ENCODE results near the gene ZDHHC3. TPM values are rescaled to one million over a fixed set of nuclear protein-coding genes. Genes with fewer than 3 reads are reported as not detected.
A peak's percentile ranks its signal among the peaks of the same experiment; 100 is the strongest.

Gene ZDHHC3
- total and polyA plus RNA-seq, 9 donors = 28.6 to 81.2 (median 46.2) TPM

DNA sequence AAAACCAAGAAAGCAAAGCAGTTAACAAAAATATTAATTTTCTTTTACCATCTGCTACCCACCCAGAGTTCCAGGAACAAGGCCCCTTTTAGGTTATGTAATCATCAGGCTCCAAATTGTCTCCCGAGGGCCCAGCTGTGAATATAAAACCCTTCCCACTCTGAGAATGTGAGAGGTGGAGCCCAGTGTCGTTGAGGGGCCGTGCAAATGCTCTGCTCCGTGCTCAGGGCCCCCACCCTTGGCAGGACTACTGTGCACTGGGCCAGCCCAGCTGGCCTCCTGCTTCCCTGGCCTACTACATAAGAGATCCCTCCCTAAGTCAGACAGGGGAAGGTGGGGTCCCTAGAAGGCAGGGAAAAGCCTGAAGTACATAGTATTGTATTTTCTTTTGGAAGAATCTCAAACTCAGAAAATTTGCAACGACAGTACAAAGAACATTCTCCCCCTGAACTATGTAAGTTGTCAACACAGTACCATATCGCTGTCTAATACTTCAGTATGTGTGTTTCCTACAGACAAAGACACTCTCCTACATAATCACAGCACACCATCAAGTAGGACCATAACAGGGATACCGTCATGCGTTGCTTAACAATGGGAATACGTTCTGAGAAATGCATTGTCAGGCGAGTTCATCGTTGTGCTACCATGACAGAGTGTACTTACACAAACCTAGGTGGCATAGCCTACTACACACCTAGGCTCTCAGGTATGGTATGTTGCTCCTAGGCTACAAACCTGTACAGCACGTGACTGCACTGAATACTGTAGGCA is 45.7 kb upstream of the ZDHHC3 start:
- no peak overlapping the region for H3K4me3 ChIP-seq
- H3K27ac ChIP-seq = no peak overlapping the region
- TF ChIP-seq POLR2A (IDR thresholded peaks at IDR 0.05) (no peak), EP300 (IDR thresholded peaks at IDR 0.05) (no peak)
- TF ChIP-seq, protein P1, sequence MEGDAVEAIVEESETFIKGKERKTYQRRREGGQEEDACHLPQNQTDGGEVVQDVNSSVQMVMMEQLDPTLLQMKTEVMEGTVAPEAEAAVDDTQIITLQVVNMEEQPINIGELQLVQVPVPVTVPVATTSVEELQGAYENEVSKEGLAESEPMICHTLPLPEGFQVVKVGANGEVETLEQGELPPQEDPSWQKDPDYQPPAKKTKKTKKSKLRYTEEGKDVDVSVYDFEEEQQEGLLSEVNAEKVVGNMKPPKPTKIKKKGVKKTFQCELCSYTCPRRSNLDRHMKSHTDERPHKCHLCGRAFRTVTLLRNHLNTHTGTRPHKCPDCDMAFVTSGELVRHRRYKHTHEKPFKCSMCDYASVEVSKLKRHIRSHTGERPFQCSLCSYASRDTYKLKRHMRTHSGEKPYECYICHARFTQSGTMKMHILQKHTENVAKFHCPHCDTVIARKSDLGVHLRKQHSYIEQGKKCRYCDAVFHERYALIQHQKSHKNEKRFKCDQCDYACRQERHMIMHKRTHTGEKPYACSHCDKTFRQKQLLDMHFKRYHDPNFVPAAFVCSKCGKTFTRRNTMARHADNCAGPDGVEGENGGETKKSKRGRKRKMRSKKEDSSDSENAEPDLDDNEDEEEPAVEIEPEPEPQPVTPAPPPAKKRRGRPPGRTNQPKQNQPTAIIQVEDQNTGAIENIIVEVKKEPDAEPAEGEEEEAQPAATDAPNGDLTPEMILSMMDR (IDR thresholded peaks at IDR 0.05) = no peak
- H3K4me1 ChIP-seq (ENCODE audit: insufficient read depth) = peaks cover 32% of the 10 kb centered on the region
- peak in 4 of 5 donors; percentile 29 to 62 (median 51) for DNase-seq
- no peaks in the 10 kb centered on the region for H3K36me3 ChIP-seq
- intact Hi-C loops (cut with DNase I) = no loop called here
- no peaks in the 10 kb centered on the region for H3K27me3 ChIP-seq
- 46 to 50% (median 47%) methylated on average over 12 of the region's 12 CpGs for WGBS, 3 donors
- H3K9me3 ChIP-seq = no peaks in the 10 kb centered on the region

- no peak for DNase-seq
- no peak for TF ChIP-seq POLR2A (IDR thresholded peaks at IDR 0.05)
- no peak for TF ChIP-seq EP300 (IDR thresholded peaks at IDR 0.05)
- TF ChIP-seq, protein P1 (IDR thresholded peaks at IDR 0.05) = no peak
- H3K9me3 ChIP-seq = no peaks in the 10 kb centered on the region
- no peaks in the 10 kb centered on the region for H3K36me3 ChIP-seq
- no peak overlapping the region for H3K27ac ChIP-seq
- 72 to 88% (median 88%) methylated on average over 8 of the region's 8 CpGs for WGBS, 3 donors
- H3K4me1 ChIP-seq (ENCODE audit: insufficient read depth) = peaks cover 27% of the 10 kb centered on the region
- H3K27me3 ChIP-seq = no peaks in the 10 kb centered on the region
- H3K4me3 ChIP-seq = no peak overlapping the region
- intact Hi-C loops (cut with DNase I) = no loop called here
Observed at GRCh38 chr3:45020534-45020933, 44.6 kb upstream of the ZDHHC3 start.

DNA sequence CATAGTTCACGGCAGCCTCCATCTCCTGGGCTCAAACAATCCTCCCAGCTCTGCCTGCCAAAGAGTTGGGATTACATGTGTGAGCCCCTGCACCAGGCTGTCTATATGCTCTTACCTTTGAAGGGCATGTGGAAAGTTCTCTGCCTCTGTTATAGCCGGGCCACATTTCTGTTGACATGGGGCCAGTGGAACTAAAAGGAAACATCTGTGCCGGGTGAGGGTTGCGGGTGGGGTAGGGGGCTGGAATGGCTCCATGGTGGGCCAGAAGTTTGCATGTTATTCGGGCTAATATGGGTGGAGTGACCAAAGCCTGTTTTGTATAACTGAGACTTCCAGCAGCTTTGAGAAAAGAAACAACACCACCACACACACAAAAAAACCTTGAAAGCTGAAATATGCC is 41.8 kb upstream of the ZDHHC3 start:
- Histone ChIP-seq H3K27me3 (no peaks in the 10 kb centered on the region), H3K27ac (peak overlapping the region in 1 of 2 donors; percentile 26), H3K36me3 (no peaks in the 10 kb centered on the region), H3K4me1 (ENCODE audit: insufficient read depth) (peaks cover 24% of the 10 kb centered on the region), H3K4me3 (no peak overlapping the region), H3K9me3 (no peaks in the 10 kb centered on the region)
- intact Hi-C loops (cut with DNase I) = no loop called here
- DNase-seq = peak in 4 of 5 donors; percentile 30 to 60 (median 37)
- TF ChIP-seq, protein P1 (IDR thresholded peaks at IDR 0.05) = no peak
- TF ChIP-seq POLR2A (IDR thresholded peaks at IDR 0.05) = no peak
- no peak for TF ChIP-seq EP300 (IDR thresholded peaks at IDR 0.05)
- WGBS, 3 donors = 9 to 26% (median 14%) methylated on average over 5 of the region's 5 CpGs

GRCh38 chr3:45016916-45017315 is 40.9 kb upstream of the ZDHHC3 start:
- Histone ChIP-seq H3K27ac (no peak overlapping the region), H3K27me3 (no peaks in the 10 kb centered on the region), H3K36me3 (no peaks in the 10 kb centered on the region), H3K9me3 (no peaks in the 10 kb centered on the region), H3K4me1 (ENCODE audit: insufficient read depth) (peaks cover 30% of the 10 kb centered on the region), H3K4me3 (no peak overlapping the region)
- intact Hi-C loops (cut with DNase I) = no loop called here
- DNase-seq = no peak
- WGBS, 3 donors = 41 to 46% (median 45%) methylated on average over 2 of the region's 2 CpGs
- TF ChIP-seq POLR2A (IDR thresholded peaks at IDR 0.05) = no peak
- TF ChIP-seq EP300 (IDR thresholded peaks at IDR 0.05) = no peak
- TF ChIP-seq, protein P1 (IDR thresholded peaks at IDR 0.05) = no peak
